ENCODE results near the gene PDLIM3.
"Not testable (repeated sequence)": the region's sequence is repeated elsewhere in the genome, so short reads cannot be mapped to it uniquely, and the experiment has no call there.

The PDLIM3 gene

DNA sequence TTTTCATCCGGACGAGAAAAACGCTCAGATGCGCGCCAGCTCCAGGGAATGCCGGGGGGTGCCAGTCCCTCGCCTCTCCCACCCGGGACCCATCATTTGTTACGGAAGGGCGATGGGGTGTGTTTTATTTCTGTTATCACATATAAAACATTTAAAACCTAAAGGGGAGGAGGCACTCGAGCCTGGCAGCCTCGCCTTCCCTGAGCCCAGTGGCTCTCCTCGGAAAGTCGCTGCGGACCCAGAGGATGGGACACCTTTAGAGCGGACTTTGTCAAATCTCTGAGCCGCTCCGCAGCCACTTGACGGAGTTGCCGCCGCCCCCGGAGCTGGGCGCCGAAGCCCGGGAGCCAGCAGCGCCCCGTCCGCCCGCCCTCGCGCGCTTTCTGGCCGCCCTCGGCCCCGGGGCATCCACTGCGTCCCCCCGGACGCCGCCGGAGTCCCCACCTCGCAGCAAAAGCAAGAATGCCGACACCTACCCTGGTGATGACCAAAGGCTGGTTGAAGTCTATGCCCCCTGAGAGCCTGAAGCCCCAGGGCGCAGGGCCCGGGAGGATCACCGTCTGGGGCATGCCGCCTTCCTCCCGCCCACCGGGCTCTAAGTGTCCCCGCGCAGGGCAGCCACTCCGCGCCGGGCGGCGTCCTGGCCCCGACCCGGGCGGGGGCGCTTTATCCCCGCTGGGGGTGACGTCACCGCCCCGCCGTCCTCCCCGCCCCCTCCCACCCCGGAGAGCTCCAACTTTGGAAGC is at the start of gene PDLIM3:
PDLIM3 (minus strand) TSS at position 642 of the 746 bp plus-strand sequence; CDS start at position 569, 73 bp downstream.
- no peak for DNase-seq

- no peak for DNase-seq
Measured at GRCh38 chr4:185583813-185584212, 48.5 kb upstream of the PDLIM3 start.

DNA sequence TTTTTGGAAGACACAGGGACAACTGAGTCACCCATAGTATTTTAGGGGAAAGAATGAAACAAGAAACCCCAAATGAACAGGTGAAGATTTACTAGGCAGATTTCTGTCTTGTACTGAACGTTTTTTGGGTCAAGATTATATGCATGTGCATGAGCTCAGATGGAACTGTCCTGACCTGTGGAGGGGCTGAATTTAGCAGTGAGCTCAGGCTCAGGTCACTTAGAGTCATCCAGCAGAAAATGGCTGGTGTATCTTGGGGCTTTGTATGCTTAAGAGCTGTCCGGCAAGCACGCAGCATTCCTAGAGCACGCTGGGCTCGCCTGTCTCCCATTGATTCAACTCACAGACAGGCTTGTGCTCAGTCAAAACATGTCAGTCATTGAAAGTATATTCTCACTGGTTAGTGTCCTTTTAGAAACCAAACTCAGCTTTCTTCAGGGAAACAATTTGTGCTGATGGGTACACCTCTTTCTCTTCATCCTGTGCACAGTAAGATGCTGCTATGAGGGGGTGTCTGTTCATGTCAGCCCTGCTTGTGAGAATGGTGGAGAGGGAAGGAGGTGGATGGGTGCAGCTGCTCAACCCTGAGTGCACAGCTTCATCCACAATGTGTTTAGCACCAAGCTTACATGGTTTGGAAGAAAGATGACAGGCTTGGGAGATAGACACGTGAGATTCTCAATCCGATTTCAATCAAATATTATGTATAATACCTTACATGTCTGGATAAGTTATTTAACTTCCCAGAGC is 47.5 kb upstream of the PDLIM3 start:
- DNase-seq = no peak

- no peak for DNase-seq
Measured at GRCh38 chr4:185580699-185581098, 45.4 kb upstream of the PDLIM3 start.

- no peak for DNase-seq
Measured at GRCh38 chr4:185578284-185578683, 43.0 kb upstream of the PDLIM3 start.

DNA sequence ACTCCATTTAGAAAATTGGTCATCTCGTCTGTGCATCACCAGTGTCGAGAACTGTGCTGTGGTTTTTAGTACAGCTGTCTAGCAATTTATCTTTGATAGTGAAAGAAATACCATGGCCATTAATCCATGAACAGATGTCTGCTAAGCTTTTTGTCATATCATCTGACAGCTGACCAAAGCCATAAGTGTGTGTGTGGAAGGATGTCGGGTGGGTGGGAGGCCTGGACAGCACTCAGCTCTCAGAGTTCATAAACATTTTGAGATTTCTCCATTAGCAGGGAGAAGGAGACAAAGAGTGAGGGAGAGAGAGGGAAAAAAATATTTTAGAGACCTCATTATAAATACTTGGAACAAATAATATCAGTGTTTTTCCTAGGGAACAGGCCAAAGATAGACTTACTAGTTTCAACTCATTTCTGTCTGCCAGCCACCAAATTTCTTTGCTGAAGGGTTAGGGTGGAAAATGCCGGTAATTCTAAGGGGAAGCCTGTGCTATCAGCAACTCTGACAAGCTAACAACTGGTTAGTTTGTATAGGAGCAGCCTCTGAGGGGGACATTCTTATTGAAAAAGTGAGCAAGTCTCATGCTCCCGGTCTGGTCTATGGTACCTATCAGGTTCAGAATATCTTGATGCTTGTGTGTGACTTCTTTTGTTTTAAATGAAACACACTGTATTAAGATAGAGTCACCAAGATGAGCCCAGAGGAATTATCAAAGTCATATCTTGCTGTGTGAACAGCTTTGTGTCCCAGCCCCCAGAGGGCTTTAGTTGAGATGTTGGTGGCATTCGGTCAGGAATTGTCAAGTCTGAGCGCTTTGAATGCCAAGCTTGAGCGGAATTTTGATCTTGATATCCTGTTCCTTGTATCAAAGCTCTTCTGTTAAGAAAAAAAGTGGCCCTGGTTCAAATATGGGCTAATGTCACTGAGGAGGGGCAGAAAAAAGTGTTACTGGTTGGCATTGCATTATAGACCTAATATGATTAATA is 41.9 kb upstream of the PDLIM3 start:
- no peak for DNase-seq

DNA sequence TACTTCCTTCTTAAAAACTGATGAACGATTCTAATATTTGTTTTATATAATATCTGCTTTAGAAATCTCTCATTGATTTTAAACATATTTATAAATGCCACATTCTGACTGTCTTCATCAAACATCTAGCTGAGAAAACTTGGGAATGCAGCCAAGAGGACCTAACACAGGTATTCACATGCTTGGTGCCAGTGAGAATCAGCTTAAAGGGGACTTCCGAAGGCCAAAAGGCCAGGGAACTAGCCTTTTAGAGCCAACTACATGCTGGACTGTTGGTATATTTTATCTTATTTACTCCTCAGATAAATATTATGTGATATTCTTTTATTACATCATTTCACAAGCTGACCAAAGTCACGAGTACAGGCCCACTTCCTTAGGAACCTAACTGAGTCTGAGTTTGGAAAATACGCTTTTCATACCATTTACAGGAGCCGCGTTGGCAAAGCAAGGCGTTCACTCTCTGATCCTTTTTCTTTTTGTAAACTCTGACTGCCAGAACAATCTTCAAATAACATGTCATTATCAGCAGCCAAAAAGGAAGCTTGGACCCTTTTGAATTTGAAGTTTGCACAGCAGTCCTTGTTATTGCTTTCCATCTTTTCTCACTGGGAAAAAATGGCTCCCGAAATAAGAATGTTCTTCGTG is 41.1 kb upstream of the PDLIM3 start:
- no peak for DNase-seq

GRCh38 chr4:185573651-185574199 is 38.4 kb upstream of the PDLIM3 start:
- no peak for DNase-seq

GRCh38 chr4:185570727-185571126 is 35.4 kb upstream of the PDLIM3 start:
- no peak for DNase-seq

DNA sequence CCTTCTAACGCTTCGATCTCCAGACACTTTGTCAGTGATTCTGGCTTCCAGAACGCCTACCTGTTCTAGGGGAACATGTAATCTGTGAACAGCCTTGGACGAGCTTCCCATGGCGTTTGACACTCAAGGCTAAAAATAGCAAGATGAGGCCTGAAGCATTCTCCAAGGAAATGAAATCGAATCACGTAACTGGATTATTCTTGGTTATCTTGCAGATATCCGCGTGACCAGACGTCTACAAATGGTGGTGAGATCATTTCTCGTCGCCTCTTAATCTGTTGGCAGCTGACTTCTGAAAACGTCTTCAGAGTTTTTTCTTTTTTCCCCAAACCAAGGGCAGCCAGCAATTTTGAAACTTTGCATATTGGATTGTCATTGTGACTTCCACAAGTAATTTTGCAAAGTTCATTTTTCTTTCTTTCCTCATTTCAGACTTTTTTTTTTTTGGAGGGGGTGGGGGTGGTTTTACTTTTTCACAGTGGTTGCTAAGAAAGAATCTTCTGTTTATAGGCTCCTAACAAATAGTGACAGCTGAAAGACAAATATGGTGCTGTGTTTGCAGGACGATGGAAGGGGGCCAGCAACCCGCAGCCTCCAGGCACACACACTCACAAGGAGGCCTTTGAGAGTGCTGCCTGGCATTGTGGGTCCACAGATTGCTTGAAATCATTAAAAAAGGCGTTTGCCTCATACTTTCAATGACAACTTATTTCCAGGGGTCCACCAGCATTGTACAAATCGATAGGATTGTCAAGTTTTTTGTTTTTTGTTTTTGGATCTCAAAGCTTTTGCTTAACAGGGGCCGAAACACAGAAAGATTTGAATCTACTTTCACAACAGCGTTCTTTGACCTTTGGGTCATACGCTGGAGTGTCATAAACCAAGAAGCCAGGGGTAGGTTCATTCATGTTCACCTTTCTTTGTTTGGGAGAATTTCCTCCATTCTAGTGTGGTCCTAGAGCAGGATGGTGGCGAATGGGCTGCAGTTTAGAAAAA is 32.4 kb upstream of the PDLIM3 start:
- DNase-seq = no peak

- DNase-seq = no peak
Measured at GRCh38 chr4:185566972-185567371, 31.7 kb upstream of the PDLIM3 start.

DNA sequence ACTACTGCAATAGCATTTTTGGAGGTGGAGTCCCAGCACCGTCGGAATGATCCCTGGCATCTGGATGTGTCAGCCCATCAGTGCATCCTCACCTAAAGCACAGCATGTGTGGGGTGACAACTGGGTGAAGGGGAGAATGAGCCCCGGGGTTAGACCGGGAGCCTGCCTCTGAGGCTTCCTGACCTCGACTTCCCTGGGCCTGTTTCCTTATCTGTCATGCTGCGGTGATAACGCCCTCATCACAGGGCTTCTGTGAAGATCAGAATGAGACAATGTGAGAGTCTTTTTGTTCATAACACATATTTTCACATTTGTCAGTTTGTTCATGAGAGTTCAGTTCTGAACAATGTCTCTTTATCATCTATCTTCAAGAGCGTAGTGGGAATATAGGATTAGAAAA is 31.1 kb upstream of the PDLIM3 start:
- no peak for DNase-seq

- DNase-seq = no peak
Measured at GRCh38 chr4:185565696-185566095, 30.4 kb upstream of the PDLIM3 start.

GRCh38 chr4:185564349-185564748 is 29.0 kb upstream of the PDLIM3 start:
- no peak for DNase-seq

DNA sequence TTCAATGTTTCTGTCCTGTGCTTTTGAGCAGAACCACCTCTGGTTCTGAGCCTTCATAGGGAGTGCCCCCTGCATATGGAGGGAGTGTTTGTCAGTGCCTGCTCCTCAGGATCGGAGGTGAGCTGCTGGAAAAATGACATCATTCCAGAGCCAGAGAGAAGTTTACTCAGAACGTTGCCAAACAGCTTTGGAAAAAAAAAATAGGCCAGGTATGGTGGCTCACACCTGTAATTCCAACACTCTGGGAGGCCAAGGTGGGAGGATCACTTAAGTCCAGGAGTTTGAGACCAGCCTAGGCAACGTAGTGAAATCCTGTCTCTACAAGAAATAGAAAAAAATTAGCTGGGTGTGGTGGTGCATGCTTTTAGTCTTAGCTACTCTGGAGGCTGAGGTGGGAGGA is 27.2 kb upstream of the PDLIM3 start:
- DNase-seq = no peak

DNA sequence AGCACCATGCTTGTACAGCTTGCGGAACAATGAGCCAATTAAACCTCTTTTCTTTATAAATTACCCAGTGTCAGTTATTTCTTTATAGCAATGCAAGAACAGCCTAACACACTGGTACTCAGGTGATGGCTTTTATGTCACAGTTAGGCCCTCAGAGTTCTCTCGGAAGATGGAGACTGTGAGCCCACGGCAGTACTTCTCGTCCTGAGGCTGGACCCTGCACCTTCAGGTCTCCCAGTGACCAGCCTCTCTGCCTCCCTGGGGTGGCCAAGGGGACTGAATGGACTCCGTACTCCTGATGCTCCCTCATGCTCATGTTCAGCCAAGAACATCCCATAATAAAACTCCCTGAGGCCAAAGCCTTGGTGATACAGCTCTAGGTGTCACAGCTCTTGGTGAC is 25.0 kb upstream of the PDLIM3 start:
- DNase-seq = no peak

DNA sequence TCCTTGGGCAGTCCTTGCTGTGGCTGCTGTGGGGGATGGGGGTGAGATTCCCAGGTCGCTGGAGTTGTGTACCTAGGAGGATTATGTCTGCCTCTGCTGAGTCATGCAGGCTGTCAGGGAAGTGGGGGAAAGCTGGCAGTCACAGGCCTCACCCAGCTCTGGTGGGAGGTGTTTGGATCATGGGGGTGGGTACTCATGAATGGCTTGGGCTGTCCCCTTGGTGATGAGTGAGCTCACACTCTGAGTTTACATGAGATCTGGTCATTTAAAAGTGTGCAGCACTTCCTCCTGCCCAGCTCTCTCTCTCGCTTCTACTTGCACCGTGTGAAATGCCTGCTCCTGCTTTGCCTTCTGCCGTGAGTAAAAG is 24.6 kb upstream of the PDLIM3 start:
- no peak for DNase-seq

DNA sequence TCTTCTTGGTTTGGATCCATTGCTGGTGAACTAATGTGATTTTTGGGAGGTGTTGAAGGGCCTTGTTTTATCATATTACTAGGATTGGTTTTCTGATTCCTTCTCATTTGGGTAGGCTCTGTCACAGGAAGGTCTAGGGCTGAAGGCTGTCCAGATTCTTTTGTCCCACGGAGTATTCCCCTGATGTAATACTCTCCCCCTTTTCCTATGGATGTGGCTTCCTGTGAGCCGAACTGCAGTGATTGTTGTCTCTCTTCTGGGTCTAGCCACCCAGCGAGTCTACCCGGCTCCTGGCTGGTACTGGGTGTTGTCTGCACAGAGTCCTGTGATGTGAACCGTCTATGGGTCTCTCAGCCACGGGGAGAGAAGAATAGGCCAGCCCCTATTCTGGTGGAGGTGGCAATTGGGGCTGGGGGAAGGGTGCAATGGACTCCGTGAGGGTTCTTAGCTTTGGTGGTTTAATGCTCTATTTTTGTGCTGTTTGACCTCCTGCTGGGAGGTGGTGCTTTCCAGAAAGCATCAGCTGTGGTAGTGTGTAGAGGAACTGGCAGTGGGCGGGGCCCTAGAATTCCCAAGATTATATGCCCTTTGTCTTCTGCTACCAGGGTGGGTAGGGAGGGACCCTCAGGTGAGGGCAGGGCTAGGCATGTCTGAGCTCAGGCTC is 24.1 kb upstream of the PDLIM3 start:
- DNase-seq = not testable (repeated sequence)

DNA sequence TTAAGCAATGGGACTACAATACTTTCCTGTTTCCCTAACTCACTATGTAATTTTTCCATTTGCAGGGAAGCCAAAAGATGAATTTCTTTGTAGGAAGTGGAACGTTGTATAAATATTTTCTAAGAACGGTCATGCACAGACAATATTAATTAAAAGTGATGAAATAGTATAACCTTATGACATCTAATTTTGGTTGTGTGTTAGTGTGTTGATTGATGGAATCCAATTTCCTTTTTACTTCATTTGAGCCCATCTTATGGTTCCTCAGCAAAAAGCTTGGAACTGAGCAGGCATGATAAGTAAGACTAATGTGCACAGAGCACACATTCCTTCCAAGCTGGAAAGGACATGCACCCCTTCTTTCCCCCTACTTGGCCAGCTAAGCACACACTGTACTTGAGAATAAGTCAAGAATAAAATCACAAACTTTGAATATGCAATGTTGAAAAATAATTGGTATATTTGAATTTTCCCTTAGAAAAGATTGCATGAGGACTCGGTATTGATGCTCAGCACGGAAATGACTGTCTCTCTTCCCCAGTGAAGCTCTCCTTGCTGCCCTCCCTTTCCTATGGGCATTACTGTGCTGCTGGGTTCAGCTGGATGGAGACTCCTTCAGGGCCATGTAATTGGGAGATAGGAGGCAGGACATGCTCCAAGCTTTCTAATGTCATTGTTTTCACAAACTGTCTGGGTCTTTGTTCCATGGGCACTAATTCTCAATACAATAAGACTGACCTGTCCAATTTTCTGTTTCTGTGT is 19.2 kb upstream of the PDLIM3 start:
- no peak for DNase-seq

- no peak for DNase-seq
Measured at GRCh38 chr4:185552254-185552653, 16.9 kb upstream of the PDLIM3 start.
